Measurements from ENCODE around the gene ZBTB5.

GRCh38 chr9:37395663-37396062 lies 69.6 kb downstream of the ZBTB5 start:
- TF ChIP-seq, protein P1, sequence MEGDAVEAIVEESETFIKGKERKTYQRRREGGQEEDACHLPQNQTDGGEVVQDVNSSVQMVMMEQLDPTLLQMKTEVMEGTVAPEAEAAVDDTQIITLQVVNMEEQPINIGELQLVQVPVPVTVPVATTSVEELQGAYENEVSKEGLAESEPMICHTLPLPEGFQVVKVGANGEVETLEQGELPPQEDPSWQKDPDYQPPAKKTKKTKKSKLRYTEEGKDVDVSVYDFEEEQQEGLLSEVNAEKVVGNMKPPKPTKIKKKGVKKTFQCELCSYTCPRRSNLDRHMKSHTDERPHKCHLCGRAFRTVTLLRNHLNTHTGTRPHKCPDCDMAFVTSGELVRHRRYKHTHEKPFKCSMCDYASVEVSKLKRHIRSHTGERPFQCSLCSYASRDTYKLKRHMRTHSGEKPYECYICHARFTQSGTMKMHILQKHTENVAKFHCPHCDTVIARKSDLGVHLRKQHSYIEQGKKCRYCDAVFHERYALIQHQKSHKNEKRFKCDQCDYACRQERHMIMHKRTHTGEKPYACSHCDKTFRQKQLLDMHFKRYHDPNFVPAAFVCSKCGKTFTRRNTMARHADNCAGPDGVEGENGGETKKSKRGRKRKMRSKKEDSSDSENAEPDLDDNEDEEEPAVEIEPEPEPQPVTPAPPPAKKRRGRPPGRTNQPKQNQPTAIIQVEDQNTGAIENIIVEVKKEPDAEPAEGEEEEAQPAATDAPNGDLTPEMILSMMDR (IDR thresholded peaks at IDR 0.05; ENCODE audit: extremely low read depth in 1 of 2, insufficient read depth in 1 of 2, low read depth in 1 of 2, low read length in 2 of 2) = no peak
- TF ChIP-seq POLR2A (IDR thresholded peaks at IDR 0.05; ENCODE audit: low read depth, low read length) = no peak
- TF ChIP-seq POLR2AphosphoS5 (IDR thresholded peaks at IDR 0.05; ENCODE audit: insufficient read depth, low read depth, low read length) = no peak
- no peak for TF ChIP-seq MAX (IDR thresholded peaks at IDR 0.05; ENCODE audit: insufficient read depth, insufficient read length)
- TF ChIP-seq EZH2 (IDR thresholded peaks at IDR 0.05; ENCODE audit: borderline replicate concordance, low read depth, low read length, severe bottlenecking) = no peak
- no peak for TF ChIP-seq MYC (IDR thresholded peaks at IDR 0.05; ENCODE audit: low read depth, low read length)

All from endothelial cell of umbilical vein (primary cell).